H1 (cell line): Measurements from ENCODE around the gene MED1. TPM values are rescaled to one million over a fixed set of nuclear protein-coding genes. Genes with fewer than 3 reads are reported as not detected.

Source experiments
- CBX5 ChIP-seq: fragments of 300-800, 300-1000 bp; sonication (generic); IDR thresholded peaks from 2 replicates; pipeline ENCODE4 v1.7.1; 2016; ENCODE audit warnings: antibody characterized with exemption, low read length, low read depth
- CHD1 ChIP-seq: IDR thresholded peaks from 2 replicates; pipeline ENCODE4 v1.6.1; 2012; ENCODE audit warnings: low read depth, low read length, improper control_type of control experiment
- FOSL1 ChIP-seq: IDR thresholded peaks from 2 replicates; pipeline ENCODE4 v1.6.1; 2011; ENCODE audit warnings: mild to moderate bottlenecking, low read depth, low read length, moderate library complexity; ENCODE audit not compliant: insufficient read depth
- GTF2F1 ChIP-seq: IDR thresholded peaks from 2 replicates; pipeline ENCODE4 v1.6.1; 2012; ENCODE audit warnings: low read depth, low read length, improper control_type of control experiment, borderline replicate concordance
- JUN ChIP-seq: IDR thresholded peaks from 2 replicates; pipeline ENCODE4 v1.6.1; 2011; ENCODE audit warnings: low read depth, mild to moderate bottlenecking, improper control_type of control experiment, low read length
- KDM1A ChIP-seq: fragments of 200-600, 300-600 bp; sonication (generic); IDR thresholded peaks from 2 replicates; pipeline ENCODE4 v1.7.1; 2016; ENCODE audit warnings: mild to moderate bottlenecking, low read length, borderline replicate concordance
- KDM4A ChIP-seq: IDR thresholded peaks from one replicate; pipeline ENCODE4 v1.7.1; 2012; ENCODE audit warnings: low read depth, mild to moderate bottlenecking, moderate library complexity, low read length, inconsistent platforms; ENCODE audit not compliant: severe bottlenecking
- POLR2AphosphoS5 ChIP-seq: IDR thresholded peaks from 2 replicates; pipeline ENCODE4 v1.6.1; 2011; ENCODE audit warnings: low read depth, low read length
- RBBP5 ChIP-seq: IDR thresholded peaks from 2 replicates; pipeline ENCODE4 v1.7.1; 2012; ENCODE audit warnings: low read depth, mild to moderate bottlenecking, inconsistent platforms, low read length, moderate library complexity, borderline replicate concordance
- TAF1 ChIP-seq: IDR thresholded peaks from 2 replicates; pipeline ENCODE4 v1.6.1; 2011; ENCODE audit warnings: mild to moderate bottlenecking, low read depth, low read length
- polyA plus RNA-seq, 7 experiments: library from polyadenylated mRNA; depleted of rRNA in 3 of 7; stranded (reverse) in 5 of 7; unstranded in 2 of 7; fragments of >200 nt in 5 of 7; fragments of 200-250 nt in 2 of 7; gene quantifications; 1 replicate in 5 of 7; 2 replicates in 1 of 7; 4 replicates in 1 of 7; pipeline versions ENCODE4 v1.2.1 to v1.2.3, GENCODE V29; 2011 to 2013; ENCODE audit warnings: missing spikeins in 2 of 7, mixed read lengths in 2 of 7
- total RNA-seq: library from RNA; stranded (reverse); fragmentation: NEBNext Ultra II Directional; extraction: Animal tissue kit (Norgen Biotek cat#: 25700); gene quantifications from 2 replicates; pipeline ENCODE4 v1.2.1, GENCODE V29; 2021

Gene MED1
- total and polyA plus RNA-seq, 2 of the 8 experiments (the other 6 are each of a cell fraction or from before 2014, with no cell fraction given): 24.7 to 56.5 TPM

DNA sequence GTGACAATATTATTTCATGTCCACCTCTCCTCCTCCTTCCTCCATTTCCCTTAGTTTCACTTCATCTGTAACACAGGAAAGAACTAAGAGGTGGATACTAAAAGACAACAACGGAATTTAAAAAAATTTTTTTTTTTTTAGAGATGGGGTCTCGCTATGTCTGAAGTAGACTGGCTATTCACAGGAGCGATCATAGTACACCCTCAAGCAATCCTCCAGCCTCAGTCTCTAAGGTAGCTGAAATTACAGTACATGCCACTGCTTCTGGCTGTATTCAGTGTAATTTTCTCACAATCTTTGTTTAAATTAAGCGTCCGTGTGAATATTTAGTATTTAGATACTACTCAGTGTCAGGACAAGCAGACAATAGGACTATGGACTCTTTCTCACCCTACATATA is 85.2 kb downstream of the MED1 start (continued):
- TF ChIP-seq CHD1 (no peak), JUN (no peak), CBX5 (no peak), TAF1 (no peak), GTF2F1 (no peak), FOSL1 (no peak), KDM4A (no peak), POLR2AphosphoS5 (no peak), RBBP5 (no peak), KDM1A (no peak)
